Choroid plexus epithelial cell (primary cell): ENCODE data around the gene SEC14L5.
"Not testable (repeated sequence)": the region's sequence is repeated elsewhere in the genome, so short reads cannot be mapped to it uniquely, and the experiment has no call there.

Experiments
- DNase-seq: peaks from one replicate; pipeline ENCODE4 v3.0.0-alpha.2; 2010; ENCODE audit warnings: low read depth
- H3K4me3 ChIP-seq: 2 replicates; pipeline ENCODE4 v1.5.1; 2011; ENCODE audit warnings: low read depth, mild to moderate bottlenecking, control low read depth, low read length, moderate library complexity
- TF ChIP-seq, protein P1 (sequence below): conservative IDR thresholded peaks from 2 replicates; pipeline ENCODE4 v1.5.1; 2011; ENCODE audit warnings: low read depth, mild to moderate bottlenecking, control low read depth, inconsistent platforms, low read length, moderate library complexity

Gene SEC14L5

DNA sequence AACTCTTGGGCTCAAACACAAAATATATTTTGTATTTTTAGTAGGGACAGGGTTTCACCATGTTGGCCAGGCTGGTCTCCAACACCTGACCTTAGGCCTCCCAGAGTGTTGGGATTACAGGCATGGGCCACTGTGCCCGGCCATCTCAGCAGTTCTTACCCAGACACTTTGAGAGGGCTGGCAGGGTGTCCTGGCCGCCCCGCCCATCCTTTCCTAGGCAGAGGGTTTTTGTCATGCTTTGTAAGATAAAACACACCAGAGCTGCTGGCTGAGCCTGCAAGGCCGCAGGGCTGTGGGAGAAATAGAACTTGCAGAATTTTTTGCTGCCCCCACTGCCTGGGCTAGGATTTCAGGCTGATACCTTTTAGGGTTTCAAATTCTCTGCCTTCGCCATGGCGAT lies 29.9 kb upstream of the SEC14L5 start:
- DNase-seq: no peak
- no peak overlapping the region for H3K4me3 ChIP-seq
- TF ChIP-seq, protein P1, sequence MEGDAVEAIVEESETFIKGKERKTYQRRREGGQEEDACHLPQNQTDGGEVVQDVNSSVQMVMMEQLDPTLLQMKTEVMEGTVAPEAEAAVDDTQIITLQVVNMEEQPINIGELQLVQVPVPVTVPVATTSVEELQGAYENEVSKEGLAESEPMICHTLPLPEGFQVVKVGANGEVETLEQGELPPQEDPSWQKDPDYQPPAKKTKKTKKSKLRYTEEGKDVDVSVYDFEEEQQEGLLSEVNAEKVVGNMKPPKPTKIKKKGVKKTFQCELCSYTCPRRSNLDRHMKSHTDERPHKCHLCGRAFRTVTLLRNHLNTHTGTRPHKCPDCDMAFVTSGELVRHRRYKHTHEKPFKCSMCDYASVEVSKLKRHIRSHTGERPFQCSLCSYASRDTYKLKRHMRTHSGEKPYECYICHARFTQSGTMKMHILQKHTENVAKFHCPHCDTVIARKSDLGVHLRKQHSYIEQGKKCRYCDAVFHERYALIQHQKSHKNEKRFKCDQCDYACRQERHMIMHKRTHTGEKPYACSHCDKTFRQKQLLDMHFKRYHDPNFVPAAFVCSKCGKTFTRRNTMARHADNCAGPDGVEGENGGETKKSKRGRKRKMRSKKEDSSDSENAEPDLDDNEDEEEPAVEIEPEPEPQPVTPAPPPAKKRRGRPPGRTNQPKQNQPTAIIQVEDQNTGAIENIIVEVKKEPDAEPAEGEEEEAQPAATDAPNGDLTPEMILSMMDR: no peak

DNA sequence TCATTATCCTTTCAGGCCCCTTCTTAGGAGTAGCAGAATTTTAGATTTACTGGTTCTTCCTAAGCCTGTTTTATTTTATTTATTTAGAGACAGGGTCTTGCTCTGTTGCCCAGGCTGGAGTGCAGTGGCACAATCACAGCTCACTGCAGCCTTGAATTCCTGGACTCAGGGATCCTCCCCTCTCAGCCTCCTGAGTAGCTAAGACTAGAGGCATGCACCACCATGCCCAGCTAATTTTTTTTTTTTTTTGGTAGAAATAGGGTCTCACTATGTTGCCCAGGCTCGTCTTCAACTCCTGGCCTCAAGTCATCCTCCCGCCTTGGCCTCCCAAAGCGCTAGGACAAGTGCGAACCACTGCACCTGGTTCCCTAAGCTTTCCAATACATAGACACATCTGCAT lies 28.5 kb upstream of the SEC14L5 start:
- DNase-seq, H3K4me3 ChIP-seq: not testable (repeated sequence)

- DNase-seq: no peak
- TF ChIP-seq, protein P1: no peak
- H3K4me3 ChIP-seq: no peak overlapping the region
Measured at GRCh38 chr16:4931381-4931780, 26.7 kb upstream of the SEC14L5 start.

DNA sequence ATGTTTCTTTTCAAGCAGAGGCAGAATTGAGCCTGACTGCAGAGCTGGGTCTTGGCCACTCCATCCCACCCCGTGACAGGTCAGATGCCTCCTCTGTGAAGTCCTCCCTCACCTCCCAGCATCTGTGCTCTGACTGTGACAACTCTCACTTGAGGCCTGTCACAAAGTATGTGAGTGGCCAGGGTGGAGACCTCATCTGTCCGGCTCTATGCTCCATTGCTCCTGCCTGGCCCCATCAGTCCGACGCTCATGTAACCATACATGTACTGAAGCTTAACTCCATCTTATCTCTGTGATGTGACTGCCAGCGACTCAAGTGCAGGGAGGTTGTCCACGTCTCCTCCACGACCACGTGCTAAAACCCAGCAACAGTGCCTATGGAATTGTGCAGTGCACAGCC lies 24.7 kb upstream of the SEC14L5 start:
- TF ChIP-seq, protein P1: no peak
- no peak overlapping the region for H3K4me3 ChIP-seq
- no peak for DNase-seq

DNA sequence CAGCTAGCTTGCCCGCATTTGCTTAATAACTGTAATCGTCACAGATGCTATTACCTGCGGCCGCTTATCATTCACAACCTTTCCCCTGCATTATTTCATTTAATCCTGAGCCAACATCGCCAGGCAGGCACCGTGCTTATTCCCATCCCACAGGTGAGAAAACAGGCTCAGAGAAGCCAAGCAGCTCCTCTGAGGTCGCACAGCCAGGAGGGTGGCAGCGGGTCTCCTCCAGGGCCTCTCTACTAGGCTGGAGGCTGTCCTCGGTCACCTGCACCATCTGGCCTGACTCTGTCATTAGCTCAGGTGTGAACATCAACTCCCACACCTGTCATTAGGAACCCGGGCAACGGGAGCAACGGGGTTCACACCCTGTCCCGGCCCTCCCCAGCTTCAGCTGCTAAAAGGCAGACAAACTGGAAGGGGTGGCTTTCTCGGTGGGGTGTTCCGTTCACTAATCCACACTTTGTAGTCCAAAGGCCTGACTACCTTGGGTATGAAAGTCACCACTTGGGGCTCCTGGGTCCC lies 24.2 kb upstream of the SEC14L5 start:
- TF ChIP-seq, protein P1: no peak
- no peak overlapping the region for H3K4me3 ChIP-seq
- no peak for DNase-seq

DNA sequence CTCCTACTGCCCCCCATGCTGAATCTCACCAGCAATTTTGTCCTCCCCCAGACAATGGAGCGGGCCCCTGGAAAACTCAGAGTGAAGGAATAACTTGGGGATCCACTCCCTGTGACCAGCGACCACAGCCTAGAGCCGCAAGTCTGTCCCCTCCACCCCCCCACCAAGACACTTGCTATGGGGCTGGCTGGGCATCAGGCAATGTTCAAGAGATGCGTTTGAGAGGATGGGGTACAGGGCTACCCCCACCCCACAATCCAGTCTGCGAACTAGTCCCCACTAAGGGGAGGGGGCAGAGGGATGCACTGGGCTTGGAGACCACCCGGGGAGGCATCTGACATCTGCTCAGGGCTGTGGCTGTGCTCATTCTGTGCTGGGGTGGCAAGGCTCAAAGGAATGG lies 23.5 kb upstream of the SEC14L5 start:
- H3K4me3 ChIP-seq: no peak overlapping the region
- no peak for DNase-seq
- TF ChIP-seq, protein P1: no peak

DNA sequence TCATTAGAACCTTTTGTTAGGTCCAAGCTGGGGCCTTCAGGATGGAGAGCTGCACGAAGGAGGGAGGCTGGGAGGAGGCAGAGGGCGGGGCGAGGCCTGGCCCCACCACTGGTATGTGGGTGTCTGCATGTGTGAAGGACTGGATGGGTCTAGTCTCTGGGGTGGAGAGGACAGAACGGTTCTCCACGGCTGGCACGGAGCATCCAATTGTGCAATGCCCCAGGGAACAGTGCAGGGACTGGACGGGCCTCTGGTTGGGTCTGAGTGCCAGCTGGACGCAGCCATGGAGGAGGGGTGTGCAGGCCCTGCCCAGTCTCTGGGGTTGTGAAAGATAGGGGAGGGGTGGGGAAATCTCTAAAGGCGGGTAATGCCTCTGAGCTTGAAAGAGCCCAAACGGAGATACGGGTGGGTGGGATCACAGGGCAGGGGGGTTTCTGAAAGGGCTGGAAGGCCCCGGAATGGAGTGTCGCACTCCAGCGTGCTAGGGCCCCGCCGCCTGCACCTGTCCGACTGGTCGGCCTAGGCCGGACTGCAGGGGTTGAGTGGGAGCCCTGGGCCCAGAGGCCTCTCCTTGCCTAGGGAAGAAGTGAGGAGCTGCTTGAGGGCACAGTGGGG lies 22.8 kb upstream of the SEC14L5 start:
- no peak for DNase-seq
- H3K4me3 ChIP-seq: no peak overlapping the region
- TF ChIP-seq, protein P1: no peak
